Measurements from ENCODE around the gene HBM.
"Not testable (repeated sequence)": the region's sequence is repeated elsewhere in the genome, so short reads cannot be mapped to it uniquely, and the experiment has no call there.

Gene HBM

GRCh38 chr16:169014-169413 lies 3.2 kb downstream of the HBM start:
- TF ChIP-seq, protein P1, sequence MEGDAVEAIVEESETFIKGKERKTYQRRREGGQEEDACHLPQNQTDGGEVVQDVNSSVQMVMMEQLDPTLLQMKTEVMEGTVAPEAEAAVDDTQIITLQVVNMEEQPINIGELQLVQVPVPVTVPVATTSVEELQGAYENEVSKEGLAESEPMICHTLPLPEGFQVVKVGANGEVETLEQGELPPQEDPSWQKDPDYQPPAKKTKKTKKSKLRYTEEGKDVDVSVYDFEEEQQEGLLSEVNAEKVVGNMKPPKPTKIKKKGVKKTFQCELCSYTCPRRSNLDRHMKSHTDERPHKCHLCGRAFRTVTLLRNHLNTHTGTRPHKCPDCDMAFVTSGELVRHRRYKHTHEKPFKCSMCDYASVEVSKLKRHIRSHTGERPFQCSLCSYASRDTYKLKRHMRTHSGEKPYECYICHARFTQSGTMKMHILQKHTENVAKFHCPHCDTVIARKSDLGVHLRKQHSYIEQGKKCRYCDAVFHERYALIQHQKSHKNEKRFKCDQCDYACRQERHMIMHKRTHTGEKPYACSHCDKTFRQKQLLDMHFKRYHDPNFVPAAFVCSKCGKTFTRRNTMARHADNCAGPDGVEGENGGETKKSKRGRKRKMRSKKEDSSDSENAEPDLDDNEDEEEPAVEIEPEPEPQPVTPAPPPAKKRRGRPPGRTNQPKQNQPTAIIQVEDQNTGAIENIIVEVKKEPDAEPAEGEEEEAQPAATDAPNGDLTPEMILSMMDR (IDR thresholded peaks at IDR 0.05; ENCODE audit: low read depth, low read length): no peak
- Histone ChIP-seq H3K9me3 (ENCODE audit: insufficient read depth, low read length) (no peaks in the 10 kb centered on the region), H3K27ac (ENCODE audit: low read length) (no peak overlapping the region), H3K4me1 (ENCODE audit: low read length) (no peaks in the 10 kb centered on the region), H3K79me2 (ENCODE audit: low read length) (no peaks in the 10 kb centered on the region), H3K36me3 (replicated peaks; ENCODE audit: low read depth, low read length) (no peaks in the 10 kb centered on the region), H3K9ac (ENCODE audit: low read length) (no peak overlapping the region), H4K20me1 (ENCODE audit: insufficient read depth, low read length) (no peaks in the 10 kb centered on the region), H2AFZ (ENCODE audit: low read depth, low read length) (no peak overlapping the region), H3K4me2 (ENCODE audit: low read length) (no peak overlapping the region), H3K4me3 (ENCODE audit: low read length) (no peak overlapping the region), H3K27me3 (ENCODE audit: low read depth, low read length) (no peaks in the 10 kb centered on the region)

- not testable (repeated sequence) for H3K4me2 ChIP-seq (ENCODE audit: low read length); H3K79me2 ChIP-seq (ENCODE audit: low read length); H3K4me1 ChIP-seq (ENCODE audit: low read length); H3K27ac ChIP-seq (ENCODE audit: low read length); H3K9ac ChIP-seq (ENCODE audit: low read length); H3K4me3 ChIP-seq (ENCODE audit: low read length); H3K36me3 ChIP-seq (replicated peaks; ENCODE audit: low read depth, low read length); H3K27me3 ChIP-seq (ENCODE audit: low read depth, low read length); H4K20me1 ChIP-seq (ENCODE audit: insufficient read depth, low read length); H3K9me3 ChIP-seq (ENCODE audit: insufficient read depth, low read length); H2AFZ ChIP-seq (ENCODE audit: low read depth, low read length)
These were observed 4.3 kb downstream of the HBM start for GRCh38 chr16:170088-170507.

DNA sequence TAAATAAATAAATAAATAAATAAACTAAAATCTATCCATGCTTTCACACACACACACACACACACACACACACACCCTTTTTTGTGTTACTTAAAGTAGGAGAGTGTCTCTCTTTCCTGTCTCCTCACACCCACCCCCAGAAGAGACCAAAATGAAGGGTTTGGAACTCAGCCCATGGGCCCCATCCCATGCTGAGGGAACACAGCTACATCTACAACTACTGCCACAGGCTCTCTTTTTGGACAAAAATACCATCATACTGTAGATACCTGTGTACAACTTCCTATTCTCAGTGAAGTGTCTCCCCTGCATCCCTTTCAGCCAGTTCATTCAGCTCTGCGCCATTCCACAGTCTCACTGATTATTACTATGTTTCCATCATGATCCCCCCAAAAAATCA lies 5.0 kb downstream of the HBM start:
- Histone ChIP-seq H3K4me1 (ENCODE audit: low read length) (no peaks in the 10 kb centered on the region), H3K9me3 (ENCODE audit: insufficient read depth, low read length) (no peaks in the 10 kb centered on the region), H3K79me2 (ENCODE audit: low read length) (no peaks in the 10 kb centered on the region), H3K36me3 (replicated peaks; ENCODE audit: low read depth, low read length) (no peaks in the 10 kb centered on the region), H3K9ac (ENCODE audit: low read length) (no peak overlapping the region), H3K27ac (ENCODE audit: low read length) (no peak overlapping the region), H3K4me2 (ENCODE audit: low read length) (no peak overlapping the region), H2AFZ (ENCODE audit: low read depth, low read length) (no peak overlapping the region), H3K27me3 (ENCODE audit: low read depth, low read length) (no peaks in the 10 kb centered on the region), H4K20me1 (ENCODE audit: insufficient read depth, low read length) (no peaks in the 10 kb centered on the region), H3K4me3 (ENCODE audit: low read length) (no peak overlapping the region)
- TF ChIP-seq, protein P1 (IDR thresholded peaks at IDR 0.05; ENCODE audit: low read depth, low read length): no peak
- no peak for TF ChIP-seq EZH2phosphoT487 (IDR thresholded peaks at IDR 0.05; ENCODE audit: low read depth)

- H3K4me1 ChIP-seq (ENCODE audit: low read length); H4K20me1 ChIP-seq (ENCODE audit: insufficient read depth, low read length); H3K36me3 ChIP-seq (replicated peaks; ENCODE audit: low read depth, low read length); H3K27me3 ChIP-seq (ENCODE audit: low read depth, low read length); H3K79me2 ChIP-seq (ENCODE audit: low read length); H3K9me3 ChIP-seq (ENCODE audit: insufficient read depth, low read length); H3K27ac ChIP-seq (ENCODE audit: low read length); H2AFZ ChIP-seq (ENCODE audit: low read depth, low read length); H3K4me2 ChIP-seq (ENCODE audit: low read length); H3K9ac ChIP-seq (ENCODE audit: low read length); H3K4me3 ChIP-seq (ENCODE audit: low read length): not testable (repeated sequence)
These were observed 6.7 kb downstream of the HBM start, which contains the start of gene HBA2 for GRCh38 chr16:172374-172941. TSS of gene HBA2 (plus strand) at chr16:172876. CDS start at chr16:172913, 37 bp downstream.

GRCh38 chr16:173211-173854 lies 7.6 kb downstream of the HBM start:
- H3K4me2 ChIP-seq (ENCODE audit: low read length); H3K9me3 ChIP-seq (ENCODE audit: insufficient read depth, low read length); H2AFZ ChIP-seq (ENCODE audit: low read depth, low read length); H3K79me2 ChIP-seq (ENCODE audit: low read length); H3K4me3 ChIP-seq (ENCODE audit: low read length); H3K9ac ChIP-seq (ENCODE audit: low read length); H3K27ac ChIP-seq (ENCODE audit: low read length); H3K4me1 ChIP-seq (ENCODE audit: low read length); H4K20me1 ChIP-seq (ENCODE audit: insufficient read depth, low read length); H3K36me3 ChIP-seq (replicated peaks; ENCODE audit: low read depth, low read length); H3K27me3 ChIP-seq (ENCODE audit: low read depth, low read length): not testable (repeated sequence)

DNA sequence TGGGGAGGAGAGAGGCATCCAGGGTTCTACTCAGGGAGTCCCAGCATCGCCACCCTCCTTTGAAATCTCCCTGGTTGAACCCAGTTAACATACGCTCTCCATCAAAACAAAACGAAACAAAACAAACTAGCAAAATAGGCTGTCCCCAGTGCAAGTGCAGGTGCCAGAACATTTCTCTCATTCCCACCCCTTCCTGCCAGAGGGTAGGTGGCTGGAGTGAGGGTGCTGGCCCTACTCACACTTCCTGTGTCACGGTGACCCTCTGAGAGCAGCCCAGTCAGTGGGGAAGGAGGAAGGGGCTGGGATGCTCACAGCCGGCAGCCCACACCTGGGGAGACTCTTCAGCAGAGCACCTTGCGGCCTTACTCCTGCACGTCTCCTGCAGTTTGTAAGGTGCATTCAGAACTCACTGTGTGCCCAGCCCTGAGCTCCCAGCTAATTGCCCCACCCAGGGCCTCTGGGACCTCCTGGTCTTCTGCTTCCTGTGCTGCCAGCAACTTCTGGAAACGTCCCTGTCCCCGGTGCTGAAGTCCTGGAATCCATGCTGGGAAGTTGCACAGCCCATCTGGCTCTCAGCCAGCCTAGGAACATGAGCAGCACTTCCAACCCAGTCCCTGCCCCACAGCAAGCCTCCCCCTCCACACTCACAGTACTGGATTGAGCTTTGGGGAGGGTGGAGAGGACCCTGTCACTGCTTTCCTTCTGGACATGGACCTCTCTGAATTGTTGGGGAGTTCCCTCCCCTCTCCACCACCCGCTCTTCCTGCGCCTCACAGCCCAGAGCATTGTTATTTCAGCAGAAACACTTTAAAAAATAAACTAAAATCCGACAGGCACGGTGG lies 8.4 kb downstream of the HBM start:
- H4K20me1 ChIP-seq (ENCODE audit: insufficient read depth, low read length); H3K4me1 ChIP-seq (ENCODE audit: low read length); H3K9ac ChIP-seq (ENCODE audit: low read length); H3K27me3 ChIP-seq (ENCODE audit: low read depth, low read length); H3K36me3 ChIP-seq (replicated peaks; ENCODE audit: low read depth, low read length); H3K4me2 ChIP-seq (ENCODE audit: low read length); H3K79me2 ChIP-seq (ENCODE audit: low read length); H3K4me3 ChIP-seq (ENCODE audit: low read length); H2AFZ ChIP-seq (ENCODE audit: low read depth, low read length); H3K9me3 ChIP-seq (ENCODE audit: insufficient read depth, low read length); H3K27ac ChIP-seq (ENCODE audit: low read length): not testable (repeated sequence)

Data from OCI-LY3 (cell line).